Activated CD4-positive, alpha-beta T cell treated with anti-CD3 and anti-CD28 coated beads, Interleukin-2, amount 50 U/mL, for 16 hours (primary cell): ENCODE results near the gene ZFP92.

ENCODE experiments used
- DNase-seq: peaks from one replicate; pipeline ENCODE4 v3.0.0-alpha.2; 2020

The ZFP92 gene

GRCh38 chrX:153441296-153441695 is 30.0 kb downstream of the ZFP92 start:
- DNase-seq, result no peak

DNA sequence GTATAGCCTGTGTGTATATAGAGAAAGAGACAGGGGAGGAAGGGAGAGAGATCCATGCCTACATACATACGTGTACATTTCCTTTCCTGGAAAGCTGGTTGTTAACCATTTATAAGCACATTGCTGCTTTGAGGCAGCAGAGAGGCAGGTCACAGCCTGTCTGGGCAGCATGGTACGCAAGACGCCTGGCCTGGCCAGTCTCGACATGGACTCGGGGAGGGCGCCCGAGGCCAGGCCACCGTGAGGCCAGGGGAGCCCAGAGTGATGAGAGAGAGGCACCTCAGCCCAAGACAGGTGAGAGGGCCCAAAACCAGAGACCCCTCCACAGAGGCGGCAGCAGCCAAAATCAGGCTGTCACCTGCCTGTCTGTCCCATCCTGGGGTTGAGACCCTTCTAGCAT is 30.7 kb downstream of the ZFP92 start:
- DNase-seq, result no peak

DNA sequence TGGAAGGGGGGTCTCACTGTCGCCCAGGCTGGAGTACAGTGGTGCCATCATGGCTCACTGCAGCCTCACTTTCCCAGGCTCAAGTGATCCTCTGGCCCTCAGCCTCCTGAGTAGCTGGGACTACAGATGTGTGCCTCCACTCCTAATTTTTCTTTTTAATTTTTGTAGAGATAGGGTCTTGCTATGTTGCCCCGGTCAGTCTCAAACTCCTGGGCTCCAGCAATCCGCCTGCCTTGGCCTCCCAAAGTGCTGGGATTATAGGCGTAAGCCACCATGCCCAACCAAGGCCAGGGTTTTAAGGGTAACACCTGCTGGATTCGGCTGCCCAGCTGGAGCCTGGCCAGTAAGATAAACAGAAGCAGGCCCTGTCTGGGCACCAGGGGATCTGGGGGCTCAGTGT is 31.2 kb downstream of the ZFP92 start:
- DNase-seq, result no peak

DNA sequence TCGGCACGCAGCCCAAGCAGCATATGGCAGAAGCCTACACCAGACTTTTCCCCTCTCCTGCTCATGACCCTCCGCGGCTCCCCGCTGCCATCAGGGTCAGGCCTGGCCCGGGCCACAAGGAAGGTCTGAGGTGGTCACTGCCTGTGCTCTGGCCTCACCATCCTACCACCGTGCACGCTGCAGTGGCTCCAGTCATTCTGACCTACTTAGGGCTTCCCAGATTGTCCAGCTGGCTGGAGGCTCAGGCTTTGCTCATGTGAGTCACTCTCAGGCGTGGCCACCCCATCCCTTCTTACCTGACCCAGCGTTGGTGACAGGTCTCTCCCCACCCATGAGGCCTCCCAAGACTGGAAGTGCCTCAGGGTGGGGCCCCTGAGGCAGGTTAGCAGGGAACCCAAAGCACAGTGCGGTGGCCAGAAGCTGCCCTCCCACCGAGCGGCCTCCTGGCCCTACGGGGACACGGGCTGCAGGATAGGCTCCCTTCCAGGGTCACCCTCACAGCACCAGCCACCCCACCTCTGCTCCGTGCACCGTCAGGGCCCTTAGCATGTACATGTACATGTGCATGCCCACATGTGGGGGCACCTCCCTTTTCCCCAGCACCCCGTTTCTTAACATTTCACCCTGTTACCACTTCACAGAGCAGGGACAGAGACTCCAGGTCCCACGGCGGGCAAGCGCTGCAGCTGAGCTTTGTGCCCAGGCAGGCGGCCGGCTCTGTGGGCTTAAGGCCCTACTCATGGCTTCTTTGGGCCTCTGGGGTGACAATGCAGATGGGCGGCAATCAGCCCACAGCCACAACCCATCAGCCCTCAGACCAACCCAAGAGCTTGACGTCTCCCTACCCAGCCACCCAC is 32.4 kb downstream of the ZFP92 start:
- DNase-seq, result no peak

- DNase-seq, result no peak
These were observed 33.2 kb downstream of the ZFP92 start for GRCh38 chrX:153444333-153445011.

- no peak for DNase-seq
These were observed 34.0 kb downstream of the ZFP92 start for GRCh38 chrX:153445106-153445855.

- no peak for DNase-seq
These were observed 34.8 kb downstream of the ZFP92 start, which contains the start of gene TREX2 for GRCh38 chrX:153445856-153446635. Gene TREX2, minus strand, starts transcription at chrX:153446056. Its CDS starts 626 bp downstream, at chrX:153445430.

DNA sequence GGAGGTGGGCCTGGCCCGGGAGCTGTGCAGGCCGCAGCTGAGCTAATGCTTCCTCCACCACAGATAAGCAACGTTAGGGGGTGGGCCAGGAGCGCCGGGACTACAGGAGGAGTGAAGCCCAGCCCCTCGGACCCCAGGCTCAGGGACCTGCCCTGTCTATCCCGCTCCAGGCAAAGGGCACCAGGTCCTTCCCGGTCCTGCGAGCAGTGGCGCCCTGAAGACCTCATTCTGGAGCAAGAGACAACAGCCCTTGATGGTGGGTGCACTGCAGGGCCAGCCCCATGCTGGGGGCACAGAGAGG is 35.3 kb downstream of the ZFP92 start:
- no peak for DNase-seq

GRCh38 chrX:153446950-153447580 is 35.8 kb downstream of the ZFP92 start:
- DNase-seq, result no peak

DNA sequence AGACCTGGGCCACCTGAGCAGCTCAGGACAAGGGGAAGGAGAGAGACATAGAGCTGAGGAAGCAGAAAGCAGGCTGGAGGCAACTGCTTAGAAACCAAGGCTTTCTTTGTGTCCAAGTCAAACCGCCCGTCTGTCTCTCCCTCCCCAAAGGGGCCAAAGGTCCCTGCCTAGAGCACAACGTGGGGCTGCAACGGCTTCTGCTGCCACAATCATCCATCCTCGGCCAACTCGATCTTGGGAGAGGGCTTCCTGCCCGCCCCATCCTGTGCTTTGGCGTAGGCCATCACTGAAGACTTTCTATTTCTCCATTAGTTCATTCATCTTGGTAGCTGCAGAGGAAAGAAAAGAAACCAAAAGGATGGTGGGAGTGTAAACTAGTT is 36.3 kb downstream of the ZFP92 start:
- no peak for DNase-seq

DNA sequence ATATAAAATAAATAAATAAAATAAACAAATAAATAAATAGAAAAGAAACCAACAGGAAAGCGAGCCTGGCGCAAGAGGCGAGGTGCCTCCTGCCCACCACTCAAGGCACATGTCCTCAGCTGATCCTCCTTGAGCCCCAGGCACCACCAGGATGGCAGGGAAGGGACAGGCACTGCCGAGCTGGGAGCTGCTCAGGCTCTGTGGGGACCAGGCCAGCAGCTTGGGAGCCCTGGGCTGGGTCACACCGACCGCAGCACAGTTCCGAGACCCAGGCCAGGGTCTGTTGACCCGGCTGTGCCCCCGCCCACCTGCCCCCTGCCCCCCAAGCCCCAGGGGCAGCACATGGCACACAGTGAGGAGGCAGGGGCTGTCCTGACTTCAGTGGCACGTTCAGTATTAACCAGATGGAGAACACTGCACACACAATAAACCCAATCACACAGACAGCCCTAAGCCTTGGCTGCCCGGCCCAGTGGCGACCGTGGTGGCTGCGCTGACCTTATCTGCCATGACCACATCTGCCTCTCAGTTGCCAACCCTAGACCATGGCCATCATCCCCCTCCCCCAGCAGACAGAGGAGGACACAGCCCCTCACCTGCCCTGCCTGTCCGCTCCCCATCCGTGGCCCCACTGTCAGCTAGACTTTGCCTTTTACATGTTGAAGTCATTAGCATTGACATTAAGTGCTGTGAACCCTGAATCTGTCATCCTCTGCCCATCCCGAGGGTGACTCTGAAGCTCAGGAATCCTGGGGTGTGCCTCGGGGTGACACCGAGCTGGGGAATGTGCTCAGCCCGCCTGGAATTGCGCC is 37.5 kb downstream of the ZFP92 start:
- DNase-seq, result no peak

GRCh38 chrX:153449368-153450113 is 38.3 kb downstream of the ZFP92 start:
- DNase-seq, result no peak

DNA sequence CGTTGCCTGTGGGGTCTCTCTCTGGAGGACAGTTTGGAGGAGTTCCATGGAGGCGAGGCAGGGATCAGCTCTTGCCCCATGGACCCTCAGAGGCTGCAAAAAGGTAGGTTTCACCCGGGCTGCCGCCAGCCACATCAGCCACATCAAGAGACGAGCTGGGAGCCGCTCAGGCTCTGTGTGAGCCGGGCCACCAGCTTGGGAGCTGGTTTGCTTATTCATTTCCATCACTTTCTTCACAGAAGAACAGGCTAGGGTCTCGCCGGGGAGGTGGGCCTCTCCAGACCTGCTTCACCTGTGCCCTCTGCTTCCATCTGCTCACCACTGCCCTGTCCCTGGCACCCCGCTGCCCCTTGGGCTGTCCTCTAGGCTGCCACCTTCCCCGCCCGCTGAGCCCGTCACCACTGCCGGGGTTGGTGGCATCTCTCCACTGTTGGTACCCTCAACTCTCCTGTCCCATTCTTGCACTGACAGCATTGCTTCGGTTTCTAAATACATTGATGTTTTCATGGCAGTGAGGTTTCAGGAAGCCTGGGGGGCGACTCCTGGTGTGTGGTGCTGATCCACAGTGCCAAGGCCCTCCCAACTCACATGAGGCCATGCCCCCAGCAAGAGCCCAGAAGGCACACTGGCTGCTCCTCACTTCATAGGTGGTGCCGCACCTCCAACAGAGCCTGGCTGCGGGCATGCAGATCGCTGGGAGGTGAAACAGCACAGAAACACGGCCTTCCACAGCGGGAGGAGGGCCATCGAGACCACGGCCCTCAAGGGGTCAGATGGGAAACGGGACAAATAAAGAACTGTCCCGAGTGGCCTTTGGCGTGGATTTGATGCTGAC is 39.1 kb downstream of the ZFP92 start:
- DNase-seq, result no peak

DNA sequence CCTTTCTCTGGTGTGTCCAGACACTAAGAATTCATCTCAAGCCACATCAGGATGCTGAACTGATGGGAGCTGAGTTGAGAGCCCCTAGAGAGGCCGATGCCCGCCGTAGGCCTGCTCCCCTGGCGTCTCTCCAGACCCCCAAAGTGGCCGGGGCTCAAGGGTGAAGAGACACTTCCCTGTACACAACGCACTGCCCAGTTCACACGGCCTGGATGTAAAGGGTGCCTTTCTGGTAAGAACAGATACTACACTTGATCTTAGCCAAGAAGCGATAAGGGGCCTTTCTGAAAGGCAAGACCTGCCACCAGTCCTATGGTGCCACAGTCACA is 39.6 kb downstream of the ZFP92 start:
- DNase-seq, result no peak

- no peak for DNase-seq
These were observed 43.8 kb downstream of the ZFP92 start for GRCh38 chrX:153454901-153455550.

GRCh38 chrX:153455571-153455970 is 44.3 kb downstream of the ZFP92 start:
- DNase-seq, result no peak

DNA sequence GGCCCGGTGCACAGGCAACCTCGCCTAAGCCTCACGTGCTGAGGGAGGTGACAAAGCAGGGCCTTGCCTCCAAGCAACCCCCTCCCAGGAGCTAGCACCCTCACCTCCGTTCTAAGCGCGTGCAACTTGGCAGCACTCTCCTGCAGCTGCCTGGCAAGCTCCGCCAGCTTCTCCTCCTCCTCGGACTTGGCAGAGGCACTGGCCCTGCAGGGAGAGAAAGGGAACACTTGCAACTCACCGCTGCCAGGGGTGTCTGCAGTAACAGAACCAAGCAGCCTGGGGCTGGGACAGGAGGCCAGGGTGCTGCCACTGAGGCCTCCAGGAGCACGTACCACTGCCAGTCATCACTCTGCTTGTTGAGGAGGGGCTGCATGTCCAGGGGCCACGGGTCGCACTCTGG is 44.9 kb downstream of the ZFP92 start:
- no peak for DNase-seq

GRCh38 chrX:153456704-153457103 is 45.4 kb downstream of the ZFP92 start:
- DNase-seq, result no peak

GRCh38 chrX:153457136-153457825 is 46.0 kb downstream of the ZFP92 start:
- no peak for DNase-seq
